GM18520 (cell line): Measurements from ENCODE around the gene ARAP3.

Experiments used
- ATAC-seq: cut with Tn5 transposase; IDR thresholded peaks from one replicate; pipeline ENCODE4 v1.9.1; 2021; ENCODE audit not compliant: unreplicated experiment

ARAP3 gene

DNA sequence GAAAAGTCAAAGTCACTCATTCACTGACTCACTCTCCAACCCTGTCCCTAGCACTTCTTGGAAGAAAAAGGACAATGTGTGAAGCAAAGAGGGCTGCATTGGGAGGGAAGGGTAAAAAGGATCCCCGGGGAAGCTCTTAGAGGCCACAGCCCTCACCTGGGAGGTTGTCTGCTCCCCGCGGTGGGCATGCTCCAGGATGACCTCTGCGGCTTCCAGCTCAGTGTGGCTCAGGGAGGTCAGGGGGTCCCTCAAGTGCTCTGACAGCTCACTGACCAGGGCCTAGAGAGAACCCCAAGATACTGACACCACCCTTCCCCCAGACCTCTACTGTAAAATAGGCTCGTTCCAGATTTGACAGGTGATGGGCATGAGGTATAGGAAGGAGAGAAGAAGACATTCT, 34.8 kb downstream of the ARAP3 start:
- ATAC-seq: no peak

DNA sequence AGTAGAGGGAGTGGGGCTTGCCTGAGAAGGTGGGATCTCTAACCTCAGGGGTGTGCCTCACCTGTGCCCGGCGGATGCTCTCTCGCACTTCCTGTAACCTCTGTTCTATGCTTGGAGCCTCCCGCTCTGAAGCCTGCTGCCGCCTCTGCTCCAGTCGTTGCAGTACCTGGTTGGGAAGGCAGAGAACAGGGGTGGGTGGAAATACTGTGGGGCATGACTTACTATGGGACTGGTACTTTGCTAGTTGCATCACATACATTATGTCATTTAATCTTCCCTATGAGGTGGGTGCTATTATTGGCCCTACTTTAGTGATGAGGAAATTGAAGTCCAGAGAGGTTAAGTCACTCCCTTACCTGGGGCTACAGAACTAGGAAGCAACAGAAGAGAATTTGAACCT, 36.0 kb downstream of the ARAP3 start:
- no peak for ATAC-seq

DNA sequence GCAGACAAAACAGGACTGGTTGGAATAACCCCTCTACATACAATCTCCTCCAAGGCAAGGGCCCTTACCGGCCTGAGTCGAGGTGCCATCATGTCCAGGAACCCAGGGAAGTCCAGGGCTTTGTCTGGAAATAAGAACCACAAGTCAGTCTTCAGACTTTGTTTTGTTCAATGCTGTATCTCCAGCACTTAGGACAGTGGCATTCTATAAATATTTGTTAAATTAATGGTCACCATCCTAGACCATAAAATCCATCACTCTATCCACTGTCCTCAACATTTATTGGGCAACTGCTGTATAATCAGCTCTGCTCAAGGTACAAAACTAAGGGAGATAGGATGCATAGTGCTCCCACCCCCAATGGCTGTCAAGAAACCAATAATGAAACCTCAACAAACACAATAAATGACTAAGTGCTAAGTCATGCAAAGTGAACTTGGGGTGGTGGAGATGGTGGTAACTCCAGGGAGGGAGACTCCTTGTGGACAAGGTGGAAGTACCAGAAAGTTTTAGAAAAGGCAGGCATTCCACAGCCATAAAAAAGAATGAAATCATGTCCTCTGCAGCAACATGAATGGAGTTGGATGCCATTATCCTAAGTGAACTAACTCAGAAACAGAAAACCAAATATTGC, 40.3 kb downstream of the ARAP3 start:
- ATAC-seq: peak; percentile 90

DNA sequence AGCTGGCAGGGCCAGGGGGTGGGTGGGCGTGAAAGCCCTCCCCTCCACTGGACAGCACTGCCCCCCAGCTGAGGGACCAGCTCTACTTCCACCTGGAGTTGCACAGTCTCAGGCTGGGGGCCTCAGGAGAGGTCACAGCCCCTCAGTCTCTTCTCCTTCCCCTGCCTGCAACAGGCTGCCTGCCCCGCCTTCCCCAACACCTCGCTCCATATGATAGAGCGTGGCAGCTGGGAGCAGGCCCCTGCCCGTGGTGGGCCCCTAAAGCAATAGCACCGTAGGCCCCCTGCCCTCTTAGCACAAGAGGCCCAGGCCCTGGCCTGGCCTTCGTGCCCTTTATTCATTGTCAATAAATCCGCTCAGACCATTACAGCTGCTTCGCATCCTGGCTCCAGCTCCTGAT, 41.3 kb downstream of the ARAP3 start:
- no peak for ATAC-seq

DNA sequence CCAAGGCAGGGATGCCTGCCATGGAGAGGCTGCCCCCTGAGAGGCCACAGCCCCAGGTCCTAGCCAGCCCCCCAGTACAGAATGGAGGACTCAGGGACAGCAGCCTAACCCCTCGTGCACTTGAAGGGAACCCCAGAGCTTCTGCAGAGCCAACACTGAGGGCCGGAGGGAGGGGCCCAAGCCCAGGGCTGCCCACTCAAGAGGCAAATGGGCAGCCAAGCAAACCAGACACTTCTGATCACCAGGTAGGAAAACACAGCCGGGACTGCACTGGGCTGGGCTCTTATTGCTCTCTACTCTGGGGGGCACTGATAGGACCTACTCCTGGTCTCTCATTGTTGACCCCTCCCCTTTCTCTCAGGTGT, 42.0 kb downstream of the ARAP3 start:
- ATAC-seq: no peak

DNA sequence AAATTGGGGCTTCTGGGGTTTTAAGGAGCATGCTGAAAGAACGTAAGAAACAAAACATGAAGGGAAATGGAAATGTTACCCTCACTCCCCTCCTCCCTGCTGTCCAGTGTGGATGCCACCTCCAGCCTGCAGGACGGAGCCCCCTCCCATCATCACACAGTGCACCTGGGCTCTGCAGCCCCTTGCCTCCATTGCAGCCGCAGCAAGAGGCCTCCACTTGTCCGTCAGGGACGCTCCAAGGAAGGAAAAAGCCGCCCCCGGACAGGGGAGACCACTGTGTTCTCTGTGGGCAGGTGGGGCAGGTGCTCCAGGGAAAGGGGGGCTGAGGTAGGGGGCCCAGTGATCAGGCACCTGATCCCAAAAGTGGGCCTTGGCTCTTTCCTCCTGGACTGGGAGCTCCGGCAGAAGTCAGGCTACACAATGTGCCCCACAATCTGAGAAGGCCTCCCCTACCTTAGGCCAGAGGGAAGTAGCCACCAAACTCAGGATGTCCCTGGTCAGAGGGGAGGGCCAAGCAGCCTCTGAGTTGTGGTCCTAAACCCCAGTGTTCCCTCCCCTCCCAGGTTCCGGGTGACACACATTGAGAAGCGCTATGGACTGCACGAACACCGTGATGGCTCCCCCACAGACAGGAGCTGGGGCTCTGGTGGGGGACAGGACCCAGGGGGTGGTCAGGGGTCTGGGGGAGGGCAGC, 42.5 kb downstream of the ARAP3 start:
- ATAC-seq: no peak

DNA sequence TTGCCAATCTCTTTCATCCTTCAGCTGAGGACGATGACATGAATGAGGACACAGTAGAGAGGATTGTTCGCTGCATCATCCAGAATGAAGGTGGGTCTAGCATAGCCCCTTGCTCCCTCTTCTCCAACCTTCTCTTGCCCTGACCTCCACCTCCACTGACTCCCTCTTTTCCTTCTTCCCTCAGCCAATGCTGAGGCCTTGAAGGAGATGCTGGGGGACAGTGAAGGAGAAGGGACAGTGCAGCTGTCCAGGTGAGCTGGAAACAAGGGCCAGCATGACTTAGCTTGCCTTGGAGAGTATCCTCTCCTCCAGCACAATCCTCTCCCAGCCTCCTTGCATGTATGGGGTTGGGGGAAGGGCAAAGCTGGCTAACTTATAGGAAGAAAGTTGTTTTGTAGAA, 43.3 kb downstream of the ARAP3 start:
- ATAC-seq: no peak

DNA sequence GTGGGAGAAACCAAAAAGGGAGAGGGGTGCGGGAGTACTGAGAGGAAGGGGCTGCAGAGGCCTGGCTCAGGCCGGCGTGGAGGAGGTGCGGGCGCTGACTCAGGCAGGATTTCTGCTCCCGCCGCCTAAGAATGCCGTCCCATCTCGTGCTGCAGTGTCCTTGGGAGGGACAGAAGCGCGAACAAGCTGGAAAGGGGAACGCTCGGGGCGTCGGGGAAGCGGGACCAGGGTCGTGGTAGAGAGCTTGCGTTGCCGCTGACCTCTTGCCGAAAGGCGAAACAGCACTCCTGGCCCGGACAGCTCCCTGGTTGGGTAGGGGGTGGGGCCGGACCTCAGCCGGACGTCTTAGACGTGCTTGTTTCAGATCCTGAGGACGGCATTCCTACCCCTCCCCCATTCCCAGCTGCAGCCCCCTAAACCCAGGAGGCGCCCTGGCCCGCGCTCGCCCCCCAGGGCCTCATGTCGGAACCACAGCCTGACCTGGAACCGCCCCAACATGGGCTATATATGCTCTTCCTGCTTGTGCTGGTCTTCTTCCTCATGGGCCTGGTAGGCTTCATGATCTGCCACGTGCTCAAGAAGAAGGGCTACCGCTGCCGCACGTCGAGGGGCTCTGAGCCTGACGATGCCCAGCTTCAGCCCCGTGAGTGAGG, 44.1 kb downstream of the ARAP3 start:
- ATAC-seq: no peak

DNA sequence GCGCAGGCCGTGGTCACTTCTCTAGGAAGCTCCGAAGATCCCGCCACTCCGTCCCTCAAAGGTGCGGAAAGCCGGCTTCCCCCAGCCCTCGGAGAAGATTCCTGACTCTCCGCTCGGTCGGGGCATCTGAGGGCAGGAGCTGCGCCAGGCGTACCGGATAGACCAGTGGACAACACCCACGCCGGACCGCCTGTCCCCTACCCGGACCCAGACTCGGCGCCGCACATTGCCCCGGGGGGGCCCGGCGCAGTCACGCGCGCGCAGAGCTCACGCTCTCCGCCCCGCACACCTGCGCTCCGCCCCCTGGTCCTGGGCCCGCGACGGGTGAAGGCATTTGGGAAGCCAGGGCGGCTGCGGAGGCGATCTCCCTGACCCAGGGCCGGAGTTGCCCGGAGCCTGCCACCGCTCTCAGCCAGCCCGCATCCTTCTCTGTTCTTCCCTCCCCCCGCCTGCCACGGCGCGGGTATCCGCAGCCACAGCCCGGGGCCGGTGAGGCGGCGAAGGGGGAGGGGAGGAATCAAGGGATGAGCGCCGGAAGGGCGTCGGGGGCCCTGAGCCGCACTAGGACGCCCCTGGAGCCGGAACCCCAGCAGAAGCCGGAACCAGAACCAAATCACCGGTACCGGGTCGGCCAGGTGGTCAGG, 44.8 kb downstream of the ARAP3 start:
- no peak for ATAC-seq

DNA sequence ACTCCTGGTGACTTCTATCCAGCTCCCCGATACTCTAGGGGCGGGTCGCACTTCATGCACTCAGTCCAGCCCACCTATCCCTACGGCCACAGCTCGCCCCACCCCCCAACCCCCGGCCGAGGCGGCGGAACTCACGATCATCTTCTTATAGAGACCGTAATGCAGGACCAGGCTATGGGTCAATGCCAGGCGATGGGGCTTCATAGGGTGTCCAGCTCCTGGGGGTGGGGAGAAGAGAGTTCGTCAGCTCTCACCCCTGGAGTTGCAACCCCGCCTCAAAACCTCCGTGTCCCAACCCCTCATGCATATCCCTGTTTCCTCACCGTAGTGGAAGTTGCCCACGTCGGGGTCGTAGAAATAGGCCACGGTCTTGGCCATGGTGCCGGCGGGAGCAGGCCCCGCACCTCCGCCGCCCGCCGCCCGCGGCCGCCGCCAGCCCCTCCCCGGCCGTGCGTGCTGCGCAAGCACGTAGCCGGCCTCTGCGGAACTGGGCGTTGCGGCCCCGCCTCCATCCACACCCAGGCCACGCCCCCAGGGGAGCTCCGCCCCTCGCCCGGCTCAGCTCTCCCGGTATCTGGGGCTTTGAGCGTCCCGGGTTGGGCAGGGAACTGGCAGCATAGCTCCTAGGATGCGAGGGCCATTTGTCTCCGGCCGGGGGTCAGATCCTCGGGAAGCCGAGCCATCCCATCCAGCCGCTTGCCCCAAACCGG, 45.5 kb downstream of the ARAP3 start, which contains the start of the genes HDAC3 and RELL2:
Gene HDAC3 (minus strand): TSS at position 437 of the 710 bp plus-strand sequence. CDS start 59 bp downstream, at position 378.
Gene RELL2 (plus strand): TSS at position 585 of the 710 bp plus-strand sequence. CDS start 1,229 bp downstream, outside the sequence.
- peak; percentile 56 for ATAC-seq

DNA sequence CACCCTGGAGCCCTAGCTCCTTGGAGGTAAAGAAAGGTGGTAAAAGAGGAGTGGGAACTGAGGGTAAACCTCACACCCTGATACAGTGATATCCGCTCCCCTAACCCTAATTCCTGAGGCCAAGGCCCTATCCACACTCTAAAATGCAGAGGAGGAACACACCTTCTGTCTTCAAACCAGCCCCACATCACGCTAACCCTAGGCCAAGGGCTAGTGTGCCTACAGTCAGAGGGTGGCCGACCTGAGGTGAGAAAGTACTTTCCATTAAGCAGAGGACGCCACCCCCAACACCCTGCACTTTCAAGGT, 46.0 kb downstream of the ARAP3 start:
- no peak for ATAC-seq

DNA sequence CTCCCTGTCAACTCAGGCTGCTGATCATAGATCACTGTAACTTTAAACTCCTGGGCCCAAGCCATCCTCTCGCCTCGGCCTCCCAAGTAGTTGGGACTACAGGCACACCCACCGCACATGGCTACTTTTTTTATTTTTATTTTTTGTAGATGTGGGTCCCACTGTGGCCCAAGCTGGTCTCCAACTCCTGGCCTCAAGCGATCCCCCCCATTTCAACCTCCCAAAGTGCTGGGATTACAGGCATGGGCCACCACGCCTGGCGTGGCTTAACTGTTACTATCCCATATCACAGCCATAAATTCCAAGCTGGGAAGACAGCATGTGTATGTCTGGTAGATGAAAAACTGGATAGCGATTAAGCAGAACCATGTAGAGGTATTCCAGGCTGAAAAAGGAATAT, 46.4 kb downstream of the ARAP3 start:
- no peak for ATAC-seq

DNA sequence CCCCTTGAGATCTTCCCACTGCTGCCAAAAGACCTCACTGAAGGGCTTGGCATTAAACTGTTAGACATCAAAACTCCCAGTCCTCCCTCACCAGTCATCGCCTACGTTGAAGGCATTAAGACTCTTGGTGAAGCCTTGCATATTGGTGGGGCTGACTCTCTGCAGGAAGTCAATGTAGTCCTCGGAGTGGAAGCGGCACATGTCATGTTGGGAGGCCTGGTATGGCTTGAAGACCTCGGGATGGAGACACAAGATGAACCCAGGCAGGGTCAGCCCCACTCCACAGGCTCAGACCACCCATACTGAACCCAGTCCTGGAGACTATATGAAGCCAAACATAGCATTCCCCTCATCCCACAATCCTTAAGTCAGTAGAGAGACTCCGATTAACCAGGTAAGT, 47.3 kb downstream of the ARAP3 start:
- no peak for ATAC-seq

DNA sequence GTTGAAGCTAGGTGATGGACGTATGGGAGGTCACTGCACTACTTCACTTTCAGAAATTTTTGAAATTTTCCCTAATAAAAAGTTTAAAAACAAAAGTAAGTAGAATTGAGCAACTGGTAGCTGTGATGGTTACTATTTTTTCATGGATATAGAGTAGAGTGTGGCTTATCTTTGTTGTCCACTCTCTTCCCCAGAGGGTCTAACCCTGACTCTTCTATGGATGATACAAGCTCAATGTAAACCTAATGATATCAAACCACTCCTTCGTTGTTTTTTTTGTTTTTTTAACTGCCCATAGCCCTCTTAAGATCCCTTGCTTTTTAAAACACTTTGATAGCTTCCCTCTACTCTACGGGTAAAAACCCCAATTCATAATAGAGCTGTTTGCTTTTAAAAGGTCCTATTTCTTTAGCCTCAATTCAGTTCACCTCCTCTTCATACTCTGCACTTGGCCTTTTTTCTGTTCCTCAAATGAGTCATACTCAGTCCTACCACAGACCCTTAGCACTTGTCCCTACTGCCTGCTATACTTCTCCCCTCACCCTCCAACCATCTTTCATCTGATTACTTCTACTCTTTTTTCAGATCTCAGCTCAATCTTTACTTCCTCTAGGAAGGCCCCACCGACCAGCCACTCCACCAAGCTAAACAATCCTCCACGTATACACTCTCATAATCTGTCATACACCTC, 48.0 kb downstream of the ARAP3 start:
- peak; percentile 70 for ATAC-seq

DNA sequence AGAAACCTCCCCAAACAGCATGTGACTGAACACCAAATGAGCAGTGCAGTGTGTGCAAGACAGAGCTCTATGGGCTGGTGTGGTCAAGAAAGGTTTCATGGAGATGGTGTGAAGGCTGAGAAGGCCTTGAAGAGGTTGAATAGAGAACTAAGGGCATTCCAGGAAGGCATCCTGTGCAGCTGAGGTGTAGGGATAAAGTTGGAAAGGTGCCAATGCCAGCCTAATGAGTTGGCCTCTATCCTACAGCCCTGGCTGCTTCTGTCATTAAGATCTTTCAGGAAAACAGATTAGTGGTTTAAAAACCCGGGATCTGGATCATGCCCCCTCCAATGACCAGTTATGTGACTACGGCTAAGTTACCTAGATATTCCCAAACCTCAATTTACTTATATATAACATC, 49.4 kb downstream of the ARAP3 start:
- no peak for ATAC-seq

DNA sequence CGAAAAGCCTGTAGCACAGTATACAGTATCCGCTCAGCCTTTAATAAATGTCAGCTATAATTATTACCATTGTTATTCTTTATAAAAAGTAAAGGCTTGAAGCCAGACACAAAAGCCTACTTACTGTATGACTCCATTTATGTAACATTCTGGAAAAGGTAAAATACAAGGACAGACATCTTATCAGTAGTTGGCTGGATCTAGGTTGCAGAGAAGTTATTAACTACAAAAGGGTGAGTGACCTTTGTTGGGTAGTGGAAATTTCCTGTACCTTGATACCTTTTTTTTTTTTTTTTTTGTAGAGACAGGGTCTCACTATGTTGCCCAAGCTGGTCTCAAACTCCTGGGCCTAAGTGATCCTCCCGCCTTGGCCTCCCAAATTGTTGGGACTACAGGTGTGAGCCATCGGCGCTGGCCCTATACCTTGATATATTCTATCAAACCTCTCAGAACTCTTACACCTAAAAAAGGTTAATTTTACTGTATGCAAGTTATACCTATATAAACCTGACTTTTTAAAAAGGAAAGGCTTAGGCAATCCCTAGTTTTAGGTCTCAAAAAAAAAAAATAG, 51.4 kb downstream of the ARAP3 start:
- ATAC-seq: no peak

DNA sequence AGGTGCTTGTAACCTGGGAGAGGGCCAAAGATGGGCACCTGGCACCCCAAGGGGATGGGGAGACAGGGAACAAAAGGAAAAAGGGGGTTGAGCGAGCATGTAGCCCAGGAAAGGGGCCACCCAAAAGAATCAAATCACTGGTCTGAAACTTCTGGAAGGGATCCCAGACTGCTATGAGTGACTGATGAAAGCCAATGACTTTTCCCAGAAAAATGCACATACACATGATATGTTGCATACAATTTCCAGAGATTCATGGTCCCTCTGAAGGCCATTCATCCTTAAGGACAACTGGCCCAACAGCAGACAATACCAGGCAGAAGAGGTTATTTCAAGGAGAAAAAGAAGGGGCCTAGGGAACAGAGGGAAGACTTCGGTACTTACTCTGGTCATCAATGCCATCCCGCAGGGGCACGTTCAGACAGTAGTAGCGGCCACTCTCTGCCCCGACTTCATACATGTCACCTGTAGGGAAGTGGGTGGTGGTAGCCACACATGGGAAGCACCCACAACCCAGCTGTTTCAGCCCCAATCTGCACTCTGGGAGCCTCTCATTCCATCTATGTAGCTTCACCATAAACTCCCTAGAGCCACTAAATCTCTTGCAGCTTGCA, 53.7 kb downstream of the ARAP3 start:
- ATAC-seq: no peak

DNA sequence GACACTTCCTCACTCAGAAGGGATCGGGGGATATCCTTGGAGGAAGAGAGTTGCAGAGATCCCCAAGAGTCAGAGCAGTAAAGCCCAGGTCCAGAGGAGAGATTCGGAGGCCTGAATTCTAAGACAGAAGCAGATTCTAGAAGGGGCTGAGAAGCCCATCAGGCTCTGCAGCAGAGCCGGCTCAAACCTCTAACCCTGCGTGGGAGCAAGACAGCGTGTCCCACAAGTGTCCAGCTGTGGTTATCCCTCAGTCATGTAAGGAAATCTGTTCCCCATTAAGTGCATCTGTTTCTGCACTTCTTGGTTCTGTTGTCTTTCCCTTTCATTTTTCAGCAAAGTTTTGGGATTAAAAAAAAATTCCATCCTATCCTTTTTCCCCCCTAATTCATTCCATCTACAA, 58.4 kb downstream of the ARAP3 start:
- ATAC-seq: no peak

DNA sequence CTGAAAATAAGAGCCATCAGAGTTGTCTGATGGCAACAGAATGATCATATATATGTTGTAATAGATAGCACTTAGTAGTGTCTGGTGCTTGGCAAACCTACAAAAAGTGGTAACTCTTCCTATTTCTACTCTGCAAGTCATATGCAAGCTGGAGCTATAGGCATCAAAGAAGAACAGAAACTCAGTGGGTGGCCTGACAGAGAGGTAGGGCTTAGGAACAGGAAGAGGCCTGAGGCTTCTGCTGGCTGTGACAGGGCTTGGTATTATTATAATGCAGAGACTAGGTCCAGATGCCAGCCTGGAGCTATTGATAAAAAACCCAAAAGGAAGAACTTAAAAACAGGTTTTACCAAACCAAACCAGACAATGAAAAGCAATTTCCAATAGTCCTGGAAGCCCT, 58.8 kb downstream of the ARAP3 start:
- ATAC-seq: peak; percentile 27
